ENCODE measurements around the gene CARS2. TPM values are rescaled to one million over a fixed set of nuclear protein-coding genes. Genes with fewer than 3 reads are reported as not detected.
A peak's percentile ranks its signal among the peaks of the same experiment; 100 is the strongest.

CARS2 gene
- total and polyA plus RNA-seq, 2 of the 8 experiments (the other 6 are each of a cell fraction or from before 2014, with no cell fraction given), result 47.7 to 55.9 TPM

DNA sequence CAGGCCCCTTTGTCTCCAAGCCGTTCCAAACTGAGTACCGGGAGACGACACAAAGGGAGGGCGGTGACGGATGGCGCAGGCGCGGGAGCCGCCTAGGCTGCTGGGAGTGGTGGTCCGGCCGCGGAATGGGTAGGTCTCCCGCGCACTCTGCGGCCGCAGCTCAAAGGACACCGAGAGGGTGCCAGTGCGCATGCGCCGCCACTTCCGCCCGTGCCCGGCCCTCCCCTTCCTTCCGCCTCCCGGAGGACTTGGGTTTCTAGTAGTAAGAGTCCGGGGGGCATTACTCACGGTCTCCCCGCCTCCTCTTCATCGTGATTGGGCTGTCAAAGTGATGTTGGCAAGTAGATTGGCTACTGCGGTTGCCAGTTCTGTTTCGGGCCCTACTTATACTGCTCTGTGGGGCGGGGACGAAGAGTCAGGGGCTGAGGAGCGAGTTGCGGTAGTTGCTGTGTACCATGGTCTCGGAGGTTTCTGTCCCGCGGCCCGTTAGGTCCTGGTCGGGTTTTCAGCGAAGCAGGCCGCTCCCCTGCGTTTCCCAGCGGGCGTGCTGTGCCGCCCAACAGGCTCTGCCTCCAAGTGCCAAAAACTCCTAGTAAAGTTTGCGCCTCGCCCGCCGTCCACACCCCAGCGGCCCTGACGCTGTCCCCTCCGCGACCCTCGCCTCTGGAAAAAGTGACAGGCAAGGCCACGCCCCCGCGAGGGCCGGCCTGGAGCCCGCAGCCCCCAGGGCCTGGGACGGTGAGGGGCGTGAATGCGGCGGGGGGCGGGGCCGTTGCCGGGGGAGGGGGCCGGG, 7.1 kb upstream of the CARS2 start (continued):
- TF ChIP-seq NRF1 (IDR thresholded peaks at IDR 0.05; ENCODE audit: low read depth, low read length) (peak; percentile 96), PHF8 (conservative IDR thresholded peaks at IDR 0.05; ENCODE audit: low read depth, low read length) (peak; percentile 89), SIX5 (IDR thresholded peaks at IDR 0.05; ENCODE audit: low read depth, low read length) (peak; percentile 23; the same call in 1 of the 2 replicates), TAF7 (optimal IDR thresholded peaks at IDR 0.05; ENCODE audit: borderline replicate concordance, low read depth, low read length) (peak; percentile 19), CREB1 (IDR thresholded peaks at IDR 0.05) (peak; percentile 84), SIN3A (conservative IDR thresholded peaks at IDR 0.05 in 1 of 2, IDR thresholded peaks at IDR 0.05 in 1 of 2; ENCODE audit: low read depth in 1 of 2, low read length in 2 of 2) (peak in 1 of 2 experiments; percentile 76; a peak in 2 of 4 replicates), CHD2 (IDR thresholded peaks at IDR 0.05; ENCODE audit: low read length) (peak; percentile 91), BACH1 (IDR thresholded peaks at IDR 0.05; ENCODE audit: low read length) (peak; percentile 29; the same call in 1 of the 2 replicates), JUND (IDR thresholded peaks at IDR 0.05; ENCODE audit: low read length) (0 out of 2 replicates have a peak, but pooled peaks have one; percentile 15), EZH2 (IDR thresholded peaks at IDR 0.05; ENCODE audit: low read depth, low read length, severe bottlenecking) (no peak), SIRT6 (IDR thresholded peaks at IDR 0.05; ENCODE audit: low read length) (no peak)
- TF ChIP-seq, protein P1, sequence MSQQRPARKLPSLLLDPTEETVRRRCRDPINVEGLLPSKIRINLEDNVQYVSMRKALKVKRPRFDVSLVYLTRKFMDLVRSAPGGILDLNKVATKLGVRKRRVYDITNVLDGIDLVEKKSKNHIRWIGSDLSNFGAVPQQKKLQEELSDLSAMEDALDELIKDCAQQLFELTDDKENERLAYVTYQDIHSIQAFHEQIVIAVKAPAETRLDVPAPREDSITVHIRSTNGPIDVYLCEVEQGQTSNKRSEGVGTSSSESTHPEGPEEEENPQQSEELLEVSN (IDR thresholded peaks at IDR 0.05), result peak; percentile 71

Measured in H1 (cell line).